Measurements from ENCODE around the gene ABAT.

Gene ABAT

GRCh38 chr16:8822403-8822802 lies 148.0 kb downstream of the ABAT start:
- Histone ChIP-seq H3K4me2 (ENCODE audit: low read depth, low read length, poor library complexity, severe bottlenecking) (no peak overlapping the region), H3K79me2 (ENCODE audit: insufficient read depth, low read length) (no peaks in the 10 kb centered on the region; the same call in none of the 2 replicates), H3K9me2 (replicated peaks; ENCODE audit: insufficient read depth, low read length) (no peaks in the 10 kb centered on the region), H3F3A (ENCODE audit: insufficient read depth) (no peaks in the 10 kb centered on the region), H3K9ac (ENCODE audit: low read length) (no peak overlapping the region), H3K27ac (ENCODE audit: low read depth, low read length) (no peak overlapping the region), H4K20me1 (ENCODE audit: low read depth, low read length) (no peaks in the 10 kb centered on the region), H2AFZ (ENCODE audit: low read depth, low read length, severe bottlenecking) (no peak overlapping the region), H3K4me3 (ENCODE audit: insufficient read depth, low read length, poor library complexity, severe bottlenecking) (no peak overlapping the region), H3K27me3 (ENCODE audit: low read length) (no peaks in the 10 kb centered on the region), H3K9me3 (ENCODE audit: insufficient read depth, low read length) (no peaks in the 10 kb centered on the region), H3K36me3 (ENCODE audit: low read length) (peaks cover 14% of the 10 kb centered on the region)
- TF ChIP-seq EZH2phosphoT487 (conservative IDR thresholded peaks at IDR 0.05; ENCODE audit: low read length) (no peak), CTCF (IDR thresholded peaks at IDR 0.05; ENCODE audit: insufficient read depth, low read length, poor library complexity, severe bottlenecking) (no peak)

GRCh38 chr16:8826278-8826879 lies 152.0 kb downstream of the ABAT start:
- H3K9ac ChIP-seq (ENCODE audit: low read length), result no peak overlapping the region
- TF ChIP-seq CTCF (IDR thresholded peaks at IDR 0.05; ENCODE audit: insufficient read depth, low read length, poor library complexity, severe bottlenecking) (no peak), EZH2phosphoT487 (conservative IDR thresholded peaks at IDR 0.05; ENCODE audit: low read length) (no peak)
- peaks cover 12% of the 10 kb centered on the region for H3K36me3 ChIP-seq (ENCODE audit: low read length)

GRCh38 chr16:8828541-8829165 lies 154.2 kb downstream of the ABAT start:
- peaks cover 12% of the 10 kb centered on the region for H3K36me3 ChIP-seq (ENCODE audit: low read length)
- TF ChIP-seq CTCF (IDR thresholded peaks at IDR 0.05; ENCODE audit: insufficient read depth, low read length, poor library complexity, severe bottlenecking) (no peak), EZH2phosphoT487 (conservative IDR thresholded peaks at IDR 0.05; ENCODE audit: low read length) (no peak)
- no peak overlapping the region for H3K27ac ChIP-seq (ENCODE audit: low read depth, low read length)
- no peaks in the 10 kb centered on the region for H3F3A ChIP-seq (ENCODE audit: insufficient read depth)
- no peaks in the 10 kb centered on the region for H4K20me1 ChIP-seq (ENCODE audit: low read depth, low read length)
- no peak overlapping the region for H3K4me3 ChIP-seq (ENCODE audit: insufficient read depth, low read length, poor library complexity, severe bottlenecking)
- H3K9ac ChIP-seq (ENCODE audit: low read length), result no peak overlapping the region
- H3K79me2 ChIP-seq (ENCODE audit: insufficient read depth, low read length), result peaks cover 15% of the 10 kb centered on the region
- H3K27me3 ChIP-seq (ENCODE audit: low read length), result no peaks in the 10 kb centered on the region
- no peaks in the 10 kb centered on the region for H3K9me2 ChIP-seq (replicated peaks; ENCODE audit: insufficient read depth, low read length)
- no peak overlapping the region for H2AFZ ChIP-seq (ENCODE audit: low read depth, low read length, severe bottlenecking)
- no peak overlapping the region for H3K4me2 ChIP-seq (ENCODE audit: low read depth, low read length, poor library complexity, severe bottlenecking)
- no peaks in the 10 kb centered on the region for H3K9me3 ChIP-seq (ENCODE audit: insufficient read depth, low read length)

More at GRCh38 chr16:8826278-8826879, 152.0 kb downstream of the ABAT start:
- peaks cover 8% of the 10 kb centered on the region for H3K79me2 ChIP-seq (ENCODE audit: insufficient read depth, low read length)
- no peaks in the 10 kb centered on the region for H4K20me1 ChIP-seq (ENCODE audit: low read depth, low read length)
- H3F3A ChIP-seq (ENCODE audit: insufficient read depth), result no peaks in the 10 kb centered on the region
- no peak overlapping the region for H2AFZ ChIP-seq (ENCODE audit: low read depth, low read length, severe bottlenecking)
- no peak overlapping the region for H3K4me2 ChIP-seq (ENCODE audit: low read depth, low read length, poor library complexity, severe bottlenecking)
- H3K27ac ChIP-seq (ENCODE audit: low read depth, low read length), result no peak overlapping the region
- H3K4me3 ChIP-seq (ENCODE audit: insufficient read depth, low read length, poor library complexity, severe bottlenecking), result no peak overlapping the region
- H3K27me3 ChIP-seq (ENCODE audit: low read length), result no peaks in the 10 kb centered on the region
- no peaks in the 10 kb centered on the region for H3K9me3 ChIP-seq (ENCODE audit: insufficient read depth, low read length)
- no peaks in the 10 kb centered on the region for H3K9me2 ChIP-seq (replicated peaks; ENCODE audit: insufficient read depth, low read length)

All from SU-DHL-6 (cell line).